MM.1S (cell line): Measurements from ENCODE around the gene PCDHA1.

Experiments
- DNase-seq: peaks from one replicate; pipeline ENCODE4 v3.0.0-alpha.2; 2015
- H2AFZ ChIP-seq: fragments of 300-600 bp; sonication (generic); 2 replicates; pipeline ENCODE4 v1.6.0; 2016; ENCODE audit warnings: antibody characterized with exemption, low read length
- H3F3A ChIP-seq: fragments of 300-600 bp; sonication (generic); 2 replicates; pipeline ENCODE4 v1.6.1; 2016; ENCODE audit warnings: mild to moderate bottlenecking, antibody characterized with exemption, low read length, moderate library complexity, mixed read lengths; ENCODE audit not compliant: insufficient read depth
- H3K27ac ChIP-seq: fragments of 300-600 bp; sonication (generic); 2 replicates; pipeline ENCODE4 v1.5.1; 2016; ENCODE audit warnings: mild to moderate bottlenecking, low read length
- H3K27me3 ChIP-seq: fragments of 300-600 bp; sonication (generic); replicated peaks from 2 replicates; pipeline ENCODE4 v1.6.0; 2016; ENCODE audit warnings: low read length; ENCODE audit not compliant: insufficient read depth
- H3K36me3 ChIP-seq: fragments of 300-600 bp; sonication (generic); replicated peaks from 2 replicates; pipeline ENCODE4 v1.6.1; 2016; ENCODE audit warnings: mild to moderate bottlenecking, low read length, mixed read lengths; ENCODE audit not compliant: insufficient read depth
- H3K4me1 ChIP-seq: fragments of 300-600 bp; sonication (generic); 2 replicates; pipeline ENCODE4 v1.6.1; 2016; ENCODE audit warnings: low read length, mixed read lengths
- H3K4me2 ChIP-seq: fragments of 300-600 bp; sonication (generic); 2 replicates; pipeline ENCODE4 v1.6.0; 2016; ENCODE audit warnings: low read depth, low read length
- H3K4me3 ChIP-seq: fragments of 300-600 bp; sonication (generic); 2 replicates; pipeline ENCODE4 v1.5.1; 2016; ENCODE audit warnings: low read length, mixed read lengths
- H3K79me2 ChIP-seq: fragments of 300-600 bp; sonication (generic); 2 replicates; pipeline ENCODE4 v1.6.1; 2016; ENCODE audit warnings: mixed run types, low read length, mixed read lengths
- H3K9ac ChIP-seq: fragments of 300-600 bp; sonication (generic); 2 replicates; pipeline ENCODE4 v1.6.1; 2016; ENCODE audit warnings: low read length, mixed read lengths
- H3K9me2 ChIP-seq: fragments of 300-600 bp; sonication (generic); replicated peaks from 2 replicates; pipeline ENCODE4 v1.6.1; 2016; ENCODE audit warnings: mild to moderate bottlenecking, low read length, mixed read lengths; ENCODE audit not compliant: insufficient read depth
- H3K9me3 ChIP-seq: fragments of 300-600 bp; sonication (generic); replicated peaks from 2 replicates; pipeline ENCODE4 v1.6.1; 2016; ENCODE audit warnings: mild to moderate bottlenecking, low read length, mixed read lengths; ENCODE audit not compliant: insufficient read depth
- H4K20me1 ChIP-seq: fragments of 300-600 bp; sonication (generic); 2 replicates; pipeline ENCODE4 v1.6.1; 2016; ENCODE audit warnings: mild to moderate bottlenecking, low read length, moderate library complexity, mixed read lengths; ENCODE audit not compliant: insufficient read depth
- EZH2 ChIP-seq: fragments of 300-600 bp; sonication (generic); optimal IDR thresholded peaks from 2 replicates; pipeline ENCODE3; 2017; ENCODE audit warnings: low read depth, mild to moderate bottlenecking, antibody characterized with exemption, low read length, mixed read lengths
- EZH2phosphoT487 ChIP-seq: fragments of 300-600 bp; sonication (generic); IDR thresholded peaks from 2 replicates; pipeline ENCODE4 v1.6.1; 2018; ENCODE audit warnings: antibody characterized with exemption, low read length
- TF ChIP-seq, protein P1 (sequence below): fragments of 300-600 bp; sonication (generic); IDR thresholded peaks from 2 replicates; pipeline ENCODE4 v1.5.1; 2016; ENCODE audit warnings: antibody characterized with exemption, low read length, mixed read lengths

The PCDHA1 gene

DNA sequence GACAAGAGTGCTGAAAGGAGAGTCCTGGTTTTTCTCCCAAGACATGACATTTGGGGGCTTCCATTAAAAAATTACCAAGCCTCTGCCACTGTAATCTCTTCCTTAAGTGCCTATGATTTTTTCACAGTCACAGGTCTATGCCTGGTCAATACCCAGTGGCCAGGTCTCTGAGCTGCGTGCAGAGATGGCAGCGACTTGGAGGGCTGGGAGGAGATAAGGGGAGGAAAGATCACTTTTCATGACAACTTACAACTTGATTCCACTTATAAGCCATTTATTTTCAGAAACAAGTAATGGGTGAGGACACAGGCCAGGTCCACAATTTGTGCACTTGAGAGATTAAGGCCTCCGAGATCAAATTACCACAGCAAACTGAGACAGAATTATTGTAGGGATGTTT lies 178.4 kb downstream of the PCDHA1 start:
- H3K4me3 ChIP-seq: no peak overlapping the region
- no peak overlapping the region for H3K4me2 ChIP-seq
- no peak for DNase-seq
- H4K20me1 ChIP-seq: no peaks in the 10 kb centered on the region
- H3K4me1 ChIP-seq: no peaks in the 10 kb centered on the region
- no peak overlapping the region for H3K9ac ChIP-seq
- no peaks in the 10 kb centered on the region for H3K27me3 ChIP-seq
- H2AFZ ChIP-seq: no peak overlapping the region
- H3K79me2 ChIP-seq: no peaks in the 10 kb centered on the region
- H3F3A ChIP-seq: no peaks in the 10 kb centered on the region
- no peaks in the 10 kb centered on the region for H3K9me2 ChIP-seq
- H3K36me3 ChIP-seq: no peaks in the 10 kb centered on the region
- no peaks in the 10 kb centered on the region for H3K9me3 ChIP-seq
- no peak overlapping the region for H3K27ac ChIP-seq
- TF ChIP-seq, protein P1, sequence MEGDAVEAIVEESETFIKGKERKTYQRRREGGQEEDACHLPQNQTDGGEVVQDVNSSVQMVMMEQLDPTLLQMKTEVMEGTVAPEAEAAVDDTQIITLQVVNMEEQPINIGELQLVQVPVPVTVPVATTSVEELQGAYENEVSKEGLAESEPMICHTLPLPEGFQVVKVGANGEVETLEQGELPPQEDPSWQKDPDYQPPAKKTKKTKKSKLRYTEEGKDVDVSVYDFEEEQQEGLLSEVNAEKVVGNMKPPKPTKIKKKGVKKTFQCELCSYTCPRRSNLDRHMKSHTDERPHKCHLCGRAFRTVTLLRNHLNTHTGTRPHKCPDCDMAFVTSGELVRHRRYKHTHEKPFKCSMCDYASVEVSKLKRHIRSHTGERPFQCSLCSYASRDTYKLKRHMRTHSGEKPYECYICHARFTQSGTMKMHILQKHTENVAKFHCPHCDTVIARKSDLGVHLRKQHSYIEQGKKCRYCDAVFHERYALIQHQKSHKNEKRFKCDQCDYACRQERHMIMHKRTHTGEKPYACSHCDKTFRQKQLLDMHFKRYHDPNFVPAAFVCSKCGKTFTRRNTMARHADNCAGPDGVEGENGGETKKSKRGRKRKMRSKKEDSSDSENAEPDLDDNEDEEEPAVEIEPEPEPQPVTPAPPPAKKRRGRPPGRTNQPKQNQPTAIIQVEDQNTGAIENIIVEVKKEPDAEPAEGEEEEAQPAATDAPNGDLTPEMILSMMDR: no peak
- TF ChIP-seq EZH2 (no peak), EZH2phosphoT487 (no peak)

GRCh38 chr5:140965905-140966292 lies 180.0 kb downstream of the PCDHA1 start:
- H3K4me2 ChIP-seq: peak overlapping the region; percentile 38; the same call in 1 of the 2 replicates

GRCh38 chr5:140966293-140967225 lies 180.6 kb downstream of the PCDHA1 start, which contains the start of gene PCDHAC2:
Gene PCDHAC2, plus strand, starts transcription at chr5:140966476. Its CDS starts 291 bp downstream, at chr5:140966767.
- Histone ChIP-seq H4K20me1 (no peaks in the 10 kb centered on the region), H3K9me2 (no peaks in the 10 kb centered on the region), H3K4me2 (peak within 1 kb of the TSS; percentile 38), H3K9ac (no peak within 1 kb of the TSS), H3K27me3 (no peaks in the 10 kb centered on the region), H2AFZ (peak within 1 kb of the TSS; percentile 46), H3F3A (no peaks in the 10 kb centered on the region), H3K79me2 (no peaks in the 10 kb centered on the region), H3K9me3 (no peaks in the 10 kb centered on the region), H3K4me3 (peak within 1 kb of the TSS; percentile 45; the same call in 1 of the 2 replicates), H3K36me3 (no peaks in the 10 kb centered on the region), H3K4me1 (no peaks in the 10 kb centered on the region), H3K27ac (no peak within 1 kb of the TSS)
- no peak for DNase-seq
- TF ChIP-seq EZH2phosphoT487 (no peak), EZH2 (no peak)
- TF ChIP-seq, protein P1: no peak

More at GRCh38 chr5:140965905-140966292, 180.0 kb downstream of the PCDHA1 start:
- H3K9me2 ChIP-seq: no peaks in the 10 kb centered on the region
- H3F3A ChIP-seq: no peaks in the 10 kb centered on the region
- no peak for TF ChIP-seq EZH2
- TF ChIP-seq, protein P1: no peak
- no peak for TF ChIP-seq EZH2phosphoT487
- no peak overlapping the region; the same call in 1 of the 2 replicates for H3K4me3 ChIP-seq
- no peaks in the 10 kb centered on the region for H3K9me3 ChIP-seq
- no peak overlapping the region for H3K9ac ChIP-seq
- H4K20me1 ChIP-seq: no peaks in the 10 kb centered on the region
- no peaks in the 10 kb centered on the region for H3K4me1 ChIP-seq
- H3K27me3 ChIP-seq: no peaks in the 10 kb centered on the region
- H3K27ac ChIP-seq: no peak overlapping the region
- no peaks in the 10 kb centered on the region for H3K36me3 ChIP-seq
- no peak for DNase-seq
- no peaks in the 10 kb centered on the region for H3K79me2 ChIP-seq
- H2AFZ ChIP-seq: peak overlapping the region; percentile 46; the same call in 1 of the 2 replicates
